ELF-1 (cell line): ENCODE measurements around the gene IDUA.
A peak's percentile ranks its signal among the peaks of the same experiment; 100 is the strongest.
"Not testable (repeated sequence)": the region's sequence is repeated elsewhere in the genome, so short reads cannot be mapped to it uniquely, and the experiment has no call there.

Experiments
- DNase-seq: peaks from one replicate; pipeline ENCODE4 v3.0.0-alpha.2; 2016; ENCODE audit warnings: low read depth, low spot score

The IDUA gene

GRCh38 chr4:987624-988513 is 1.0 kb downstream of the IDUA start:
- DNase-seq = no peak

GRCh38 chr4:988726-989721 is 2.2 kb downstream of the IDUA start:
- no peak for DNase-seq

- DNase-seq = no peak
These were observed 3.1 kb downstream of the IDUA start for GRCh38 chr4:989722-990471.

GRCh38 chr4:990746-991367 is 4.0 kb downstream of the IDUA start:
- no peak for DNase-seq

DNA sequence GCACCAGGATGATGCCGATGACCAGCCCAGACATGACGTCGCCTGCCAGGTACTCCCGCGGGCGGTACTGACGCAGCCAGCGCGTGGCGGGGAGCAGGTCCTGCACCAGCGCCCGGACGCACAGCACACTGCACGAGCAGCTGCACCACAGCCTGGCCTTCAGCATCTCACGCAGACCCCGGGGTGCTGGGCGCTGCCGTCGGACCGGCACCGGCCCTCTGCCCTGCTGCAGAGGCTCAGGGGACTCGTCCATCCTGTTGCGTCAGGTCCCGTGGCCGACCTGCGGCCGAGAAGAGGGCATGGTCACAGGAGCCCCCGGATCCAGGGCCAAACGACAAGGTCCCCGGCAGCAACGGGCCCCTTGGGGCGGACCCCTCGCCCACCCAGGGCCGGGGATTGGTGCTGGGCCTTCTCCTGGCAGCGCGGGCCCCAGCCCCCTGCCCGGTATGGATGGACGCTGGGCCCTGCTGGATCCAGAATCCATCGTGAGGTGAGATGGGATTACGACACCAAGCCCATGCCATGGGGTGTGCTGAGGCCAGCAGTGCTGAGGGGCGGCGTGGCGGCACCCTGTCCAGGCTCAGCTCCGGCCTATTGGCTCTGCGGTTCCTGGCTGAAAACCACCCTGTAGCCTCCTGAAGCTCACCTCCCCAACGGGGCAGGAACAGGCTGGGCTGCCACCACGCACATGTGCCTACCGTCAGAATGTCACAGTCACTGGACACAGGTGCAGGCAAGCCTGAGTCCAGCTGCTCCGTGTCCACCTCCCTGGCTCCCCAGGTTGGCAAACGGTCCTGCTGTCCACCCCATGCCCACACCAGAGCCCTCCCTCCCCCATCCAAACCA is 4.8 kb downstream of the IDUA start:
- DNase-seq = no peak

DNA sequence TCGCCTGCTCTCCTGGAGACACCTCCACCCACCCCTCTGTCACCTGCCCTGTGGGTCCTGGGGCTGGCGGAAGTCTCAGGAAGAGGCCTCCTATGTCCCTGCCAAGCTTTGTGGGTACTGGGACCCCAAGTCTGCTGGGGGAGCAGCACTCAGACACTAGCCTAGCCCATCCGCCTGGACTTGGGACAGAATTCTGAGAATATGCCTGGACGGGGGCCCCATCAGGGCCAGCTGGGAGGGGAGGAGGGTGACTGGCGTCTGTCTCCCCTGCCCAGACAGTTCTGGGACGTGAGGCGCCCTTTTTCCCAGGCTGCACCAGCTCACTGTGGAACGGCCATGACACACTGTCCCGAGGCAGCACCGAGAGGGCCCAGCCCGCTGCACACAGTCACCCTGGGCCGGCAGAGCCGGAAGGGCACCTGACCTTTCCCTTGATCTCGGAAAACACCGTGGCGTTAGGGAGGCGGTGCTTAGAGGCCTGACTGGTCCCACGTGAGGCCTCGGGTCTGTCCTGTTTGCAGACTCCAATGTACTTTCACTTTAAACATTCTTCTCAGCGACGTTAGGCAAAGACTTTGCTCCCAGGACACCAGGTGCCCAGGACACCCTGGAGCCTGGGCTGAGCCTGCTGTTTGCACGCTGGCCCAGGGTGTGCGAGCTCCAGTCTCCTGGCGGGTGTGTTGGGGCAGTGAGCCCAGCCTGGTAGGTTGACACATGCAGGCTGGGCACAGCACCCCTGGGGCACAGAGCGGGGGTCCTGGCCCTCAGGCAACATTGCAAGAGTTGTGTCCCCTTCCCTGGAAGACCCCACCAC is 5.7 kb downstream of the IDUA start:
- DNase-seq = peak; percentile 53

DNA sequence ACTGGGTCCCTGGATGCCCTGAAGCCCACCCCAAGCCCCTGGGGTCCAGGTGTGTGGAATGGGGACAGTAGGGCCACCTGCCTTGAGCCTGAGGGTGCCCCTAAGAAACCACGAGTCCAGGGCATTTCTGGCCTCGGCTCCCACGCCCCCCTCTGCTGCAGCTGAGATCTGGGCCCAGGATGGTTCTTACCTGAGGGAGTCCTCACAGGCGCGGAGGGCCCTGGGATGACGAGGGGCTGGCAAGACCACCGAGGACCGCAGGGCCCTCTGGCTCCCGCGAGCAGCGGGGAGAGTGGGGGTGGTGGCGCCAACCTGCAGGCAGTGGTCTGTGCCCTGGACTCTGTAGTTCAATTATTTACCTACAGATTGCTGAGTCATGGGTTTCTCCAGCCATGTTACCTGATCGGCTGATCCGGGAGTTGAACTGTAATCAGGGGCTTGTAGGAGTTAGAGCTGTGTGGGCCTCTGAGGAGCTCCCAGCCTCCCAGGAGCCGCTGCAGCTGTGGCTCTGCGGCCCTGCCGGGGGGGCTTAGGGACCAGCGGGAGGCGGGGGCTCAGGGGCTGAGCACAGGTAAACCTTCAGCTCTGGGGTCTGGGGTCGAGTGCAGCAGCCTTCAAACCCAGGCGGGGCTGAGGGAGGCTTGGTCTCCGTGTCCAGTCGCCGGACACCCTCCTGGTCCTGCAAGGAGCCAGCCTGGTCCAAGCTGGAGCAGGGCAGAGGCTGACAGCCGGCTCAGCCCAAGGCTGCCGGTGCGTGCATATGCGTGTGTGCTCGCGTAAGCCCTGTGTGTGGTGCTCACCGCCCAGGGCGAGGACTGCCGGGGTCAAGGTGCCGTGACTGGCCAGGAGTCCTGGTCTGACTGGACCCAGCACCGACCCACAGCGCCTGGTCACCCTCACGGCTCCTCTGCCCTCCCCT is 6.5 kb downstream of the IDUA start, which contains the start of gene SLC26A1:
Gene SLC26A1 (minus strand): TSS at position 294 of the 919 bp plus-strand sequence. CDS start 1,701 bp downstream, outside the sequence.
- no peak for DNase-seq

- DNase-seq = no peak
These were observed 8.6 kb downstream of the IDUA start for GRCh38 chr4:995311-996026.

- no peak for DNase-seq
These were observed 9.5 kb downstream of the IDUA start for GRCh38 chr4:996030-996996.

- no peak for DNase-seq
These were observed 10.1 kb downstream of the IDUA start for GRCh38 chr4:996997-997374.

GRCh38 chr4:997375-998071 is 10.7 kb downstream of the IDUA start:
- no peak for DNase-seq

- DNase-seq = no peak
These were observed 11.3 kb downstream of the IDUA start for GRCh38 chr4:998096-998691.

- not testable (repeated sequence) for DNase-seq
These were observed 12.5 kb downstream of the IDUA start for GRCh38 chr4:999240-999863.

DNA sequence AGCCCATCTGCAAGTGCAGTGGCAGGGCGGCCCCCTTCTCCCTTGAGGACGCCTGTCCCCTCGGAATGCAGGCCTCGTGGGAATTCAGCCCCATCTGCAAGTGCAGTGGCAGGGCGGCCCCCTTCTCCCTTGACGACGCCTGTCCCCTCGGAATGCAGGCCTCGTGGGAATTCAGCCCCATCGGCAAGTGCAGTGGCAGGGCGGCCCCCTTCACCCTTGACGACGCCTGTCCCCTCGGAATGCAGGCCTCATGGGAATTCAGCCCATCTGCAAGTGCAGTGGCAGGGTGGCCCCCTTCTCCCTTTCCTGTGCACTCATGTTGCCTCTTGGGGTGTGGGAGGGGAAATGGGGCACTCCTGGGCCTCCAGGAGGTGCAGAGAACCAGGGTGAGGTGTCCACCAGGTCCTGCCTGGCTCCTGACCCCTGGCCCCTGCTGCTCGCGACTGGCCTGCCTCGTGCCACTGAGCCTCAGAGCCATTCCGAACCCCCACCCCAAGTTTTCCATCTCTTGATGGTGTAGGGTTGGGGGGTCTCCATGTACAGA is 13.1 kb downstream of the IDUA start:
- no peak for DNase-seq
